ENCODE data around the gene DNAJB14.

DNA sequence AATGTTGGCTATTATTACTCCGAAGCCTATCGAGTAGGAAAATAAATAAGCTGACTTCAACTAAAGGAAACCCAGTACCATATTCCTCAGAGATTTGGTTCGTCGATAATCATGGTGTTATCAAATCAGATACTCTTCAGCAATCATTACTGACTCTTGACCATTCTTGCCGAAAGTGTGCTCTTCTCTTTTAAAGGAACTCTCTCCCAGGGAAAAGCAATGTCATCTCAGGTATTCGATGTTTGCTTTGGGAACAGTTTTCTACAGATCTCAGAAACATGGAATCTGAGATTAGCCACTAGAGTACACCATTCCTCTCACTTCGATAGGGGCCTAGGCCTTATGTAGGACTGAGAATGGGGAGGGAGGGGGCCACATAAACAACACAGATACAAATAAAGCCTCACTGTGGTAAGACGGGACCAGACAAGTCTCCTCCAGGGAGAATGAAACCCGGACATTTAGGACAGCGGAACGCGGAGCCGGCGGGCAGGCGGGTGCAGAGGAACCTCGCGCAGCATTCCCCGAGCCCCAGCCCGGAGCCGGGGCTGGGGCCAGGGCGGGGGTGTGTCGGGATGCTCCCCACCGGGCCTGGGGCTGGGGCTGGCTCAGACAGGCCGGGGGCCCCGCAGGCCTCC is 581 bp downstream of the DNAJB14 start:
- TF ChIP-seq, protein P1, sequence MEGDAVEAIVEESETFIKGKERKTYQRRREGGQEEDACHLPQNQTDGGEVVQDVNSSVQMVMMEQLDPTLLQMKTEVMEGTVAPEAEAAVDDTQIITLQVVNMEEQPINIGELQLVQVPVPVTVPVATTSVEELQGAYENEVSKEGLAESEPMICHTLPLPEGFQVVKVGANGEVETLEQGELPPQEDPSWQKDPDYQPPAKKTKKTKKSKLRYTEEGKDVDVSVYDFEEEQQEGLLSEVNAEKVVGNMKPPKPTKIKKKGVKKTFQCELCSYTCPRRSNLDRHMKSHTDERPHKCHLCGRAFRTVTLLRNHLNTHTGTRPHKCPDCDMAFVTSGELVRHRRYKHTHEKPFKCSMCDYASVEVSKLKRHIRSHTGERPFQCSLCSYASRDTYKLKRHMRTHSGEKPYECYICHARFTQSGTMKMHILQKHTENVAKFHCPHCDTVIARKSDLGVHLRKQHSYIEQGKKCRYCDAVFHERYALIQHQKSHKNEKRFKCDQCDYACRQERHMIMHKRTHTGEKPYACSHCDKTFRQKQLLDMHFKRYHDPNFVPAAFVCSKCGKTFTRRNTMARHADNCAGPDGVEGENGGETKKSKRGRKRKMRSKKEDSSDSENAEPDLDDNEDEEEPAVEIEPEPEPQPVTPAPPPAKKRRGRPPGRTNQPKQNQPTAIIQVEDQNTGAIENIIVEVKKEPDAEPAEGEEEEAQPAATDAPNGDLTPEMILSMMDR (IDR thresholded peaks at IDR 0.05): no peak
- no peak for TF ChIP-seq POLR2AphosphoS5 (IDR thresholded peaks at IDR 0.05)
- TF ChIP-seq EP300 (IDR thresholded peaks at IDR 0.05): no peak

Data from stomach (tissue), 4 donors.